Stimulated activated CD4-positive, alpha-beta T cell treated with anti-CD3 and anti-CD28 coated beads, Interleukin-15, amount 100 ng/mL, for 24 hours (primary cell): ENCODE data around the gene CACNA2D3.

Experiments
- DNase-seq: peaks from one replicate; pipeline ENCODE4 v3.0.0-alpha.2; 2020

The CACNA2D3 gene

GRCh38 chr3:54827776-54828175, 705.4 kb downstream of the CACNA2D3 start:
- DNase-seq = no peak

DNA sequence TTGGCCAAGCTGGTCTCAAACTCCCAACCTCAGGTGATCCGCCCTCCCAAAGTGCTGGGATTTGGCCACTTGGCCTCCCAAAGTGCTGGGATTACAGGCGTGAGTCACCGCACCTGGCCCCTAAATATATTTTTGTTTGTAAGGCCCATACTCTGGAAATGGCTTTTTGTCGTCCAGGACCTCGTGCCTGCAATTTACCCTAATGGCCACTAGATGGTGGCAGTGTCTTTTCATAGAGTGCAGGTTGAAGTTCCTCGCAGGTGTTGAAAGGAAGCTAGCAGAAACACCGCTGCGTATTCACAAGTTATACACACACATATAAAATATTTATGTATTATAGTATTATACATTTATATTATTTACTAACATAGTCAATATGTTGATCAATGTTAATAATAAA, 708.3 kb downstream of the CACNA2D3 start:
- peak; percentile 12 for DNase-seq

DNA sequence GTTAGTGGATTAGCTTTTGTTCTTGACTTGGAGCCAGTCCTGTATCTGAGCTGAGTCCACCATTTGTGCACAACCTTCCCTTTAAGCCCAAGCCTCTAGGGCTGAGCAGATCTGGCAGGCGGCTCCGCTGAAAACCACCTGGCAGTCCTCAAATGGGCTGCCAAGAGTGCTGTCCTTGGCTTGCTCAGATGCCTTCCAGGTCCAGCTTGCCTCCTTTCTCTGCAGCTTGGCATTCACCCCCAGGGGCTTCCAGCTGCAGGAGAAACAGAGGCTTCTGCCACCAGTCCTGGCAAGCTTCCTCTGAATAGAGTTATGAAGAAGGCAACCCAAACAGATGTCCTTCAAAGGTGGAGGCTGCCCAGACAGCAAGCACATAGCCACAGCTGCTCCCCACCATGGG, 708.8 kb downstream of the CACNA2D3 start:
- DNase-seq = no peak

GRCh38 chr3:54832876-54833275, 710.5 kb downstream of the CACNA2D3 start:
- no peak for DNase-seq

- no peak for DNase-seq
Observed at GRCh38 chr3:54835701-54836100, 713.3 kb downstream of the CACNA2D3 start.

- no peak for DNase-seq
Observed at GRCh38 chr3:54836871-54837270, 714.5 kb downstream of the CACNA2D3 start.

GRCh38 chr3:54837964-54838363, 715.6 kb downstream of the CACNA2D3 start:
- DNase-seq = no peak

- no peak for DNase-seq
Observed at GRCh38 chr3:54841471-54841870, 719.1 kb downstream of the CACNA2D3 start.

- no peak for DNase-seq
Observed at GRCh38 chr3:54843352-54843751, 721.0 kb downstream of the CACNA2D3 start.

GRCh38 chr3:54844211-54844610, 721.9 kb downstream of the CACNA2D3 start:
- DNase-seq = no peak

DNA sequence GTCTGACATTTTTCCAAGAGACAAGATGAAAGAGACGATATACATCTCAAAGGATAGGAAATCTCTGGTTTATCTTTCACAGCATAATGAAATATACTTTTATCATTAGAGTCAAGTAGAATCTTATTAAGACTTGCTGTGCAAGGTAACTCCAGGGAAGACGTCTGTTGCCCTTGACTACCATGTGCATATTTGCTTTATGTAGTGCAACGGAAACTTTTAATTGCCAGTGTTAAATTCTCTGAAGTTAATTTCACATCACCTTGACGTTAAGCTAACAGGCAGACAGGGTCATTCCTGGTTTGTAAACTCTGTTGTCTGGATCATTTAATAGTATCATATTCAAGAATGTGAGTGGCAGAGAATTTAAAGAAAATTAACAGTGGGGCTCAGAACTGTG, 722.7 kb downstream of the CACNA2D3 start:
- no peak for DNase-seq

- DNase-seq = no peak
Observed at GRCh38 chr3:54845551-54845950, 723.2 kb downstream of the CACNA2D3 start.

DNA sequence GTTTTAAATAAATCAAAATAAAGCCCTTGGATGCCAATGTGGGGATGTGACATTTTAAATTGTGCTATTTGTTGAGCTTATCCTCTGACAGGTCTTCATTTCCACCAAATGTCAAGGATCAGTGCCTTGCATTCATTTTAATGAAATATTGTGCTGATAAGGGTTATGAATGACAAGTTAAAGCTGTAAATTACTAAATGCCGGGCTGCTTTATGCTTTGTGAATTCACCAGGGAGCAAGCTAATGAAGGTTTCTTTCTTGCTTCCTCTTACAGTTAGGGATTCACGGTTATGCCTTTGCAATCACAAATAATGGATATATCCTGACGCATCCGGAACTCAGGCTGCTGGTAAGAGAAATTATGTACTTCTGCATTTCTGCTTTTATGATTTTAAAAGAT, 723.8 kb downstream of the CACNA2D3 start:
- no peak for DNase-seq

DNA sequence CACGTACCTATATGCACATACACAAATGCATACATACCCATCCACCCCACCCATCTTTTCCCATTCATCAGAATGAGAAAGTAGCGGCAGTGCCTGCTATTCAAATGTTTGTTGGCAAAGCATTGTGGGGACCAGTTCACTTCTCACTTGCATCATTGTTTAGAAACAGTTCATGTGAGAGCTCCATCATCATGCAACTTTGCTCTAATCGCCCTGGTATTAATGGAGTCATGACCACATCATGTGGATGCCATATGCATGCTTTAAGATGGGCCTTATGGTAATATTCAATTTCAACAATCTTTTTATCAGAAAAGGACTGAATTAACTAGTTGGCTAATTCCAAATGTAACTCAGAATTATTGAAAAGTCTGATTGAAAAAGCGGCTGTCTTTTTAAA, 725.0 kb downstream of the CACNA2D3 start:
- DNase-seq = no peak

GRCh38 chr3:54849360-54849759, 727.0 kb downstream of the CACNA2D3 start:
- no peak for DNase-seq

- DNase-seq = no peak
Observed at GRCh38 chr3:54850484-54851018, 728.2 kb downstream of the CACNA2D3 start.

DNA sequence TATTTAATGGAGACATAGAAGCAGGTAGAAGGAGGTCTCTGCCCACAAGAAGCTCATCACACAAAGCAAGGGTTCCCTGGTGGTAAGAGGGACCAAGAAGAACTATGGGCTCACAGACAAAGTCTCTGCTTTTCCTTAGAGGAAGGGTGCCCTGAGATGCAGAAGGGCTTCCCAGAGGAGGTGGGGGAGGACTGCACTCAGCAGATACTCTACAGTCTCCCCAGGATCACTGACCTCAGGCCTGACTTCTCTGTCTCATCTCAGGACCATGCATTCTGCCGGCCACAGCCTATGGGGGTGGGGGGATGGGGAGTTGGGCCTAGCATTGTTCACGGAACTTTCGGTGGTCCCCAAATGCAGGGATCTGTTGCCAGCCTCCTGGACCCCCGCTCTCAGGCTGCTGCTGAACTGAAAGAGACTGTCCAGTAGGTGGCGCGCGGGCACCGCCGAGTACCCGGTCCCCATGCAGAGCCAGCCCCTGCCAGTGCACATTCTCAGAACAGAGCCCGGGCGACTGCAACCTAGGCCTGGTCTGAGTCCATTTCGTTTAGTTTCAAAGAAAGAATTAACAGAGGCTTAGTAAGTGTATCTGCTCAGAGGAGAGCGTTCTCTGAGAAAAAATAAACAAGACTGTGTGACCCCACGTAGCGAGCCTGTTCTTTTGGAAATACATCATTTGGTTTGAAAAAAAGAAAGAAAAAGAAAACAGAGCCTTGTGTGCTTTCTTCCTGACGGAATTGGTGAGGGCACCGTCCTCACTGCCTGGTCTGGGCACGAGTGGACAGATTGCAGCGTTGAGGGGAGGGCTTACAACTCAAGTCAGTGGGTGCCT, 731.4 kb downstream of the CACNA2D3 start:
- peak; percentile 66 for DNase-seq

- DNase-seq = no peak
Observed at GRCh38 chr3:54856271-54856670, 733.9 kb downstream of the CACNA2D3 start.

GRCh38 chr3:54857343-54857742, 735.0 kb downstream of the CACNA2D3 start:
- DNase-seq = no peak

- no peak for DNase-seq
Observed at GRCh38 chr3:54858093-54858785, 735.9 kb downstream of the CACNA2D3 start.

GRCh38 chr3:54859184-54859583, 736.8 kb downstream of the CACNA2D3 start:
- no peak for DNase-seq

GRCh38 chr3:54861248-54862067, 739.1 kb downstream of the CACNA2D3 start:
- DNase-seq = no peak

DNA sequence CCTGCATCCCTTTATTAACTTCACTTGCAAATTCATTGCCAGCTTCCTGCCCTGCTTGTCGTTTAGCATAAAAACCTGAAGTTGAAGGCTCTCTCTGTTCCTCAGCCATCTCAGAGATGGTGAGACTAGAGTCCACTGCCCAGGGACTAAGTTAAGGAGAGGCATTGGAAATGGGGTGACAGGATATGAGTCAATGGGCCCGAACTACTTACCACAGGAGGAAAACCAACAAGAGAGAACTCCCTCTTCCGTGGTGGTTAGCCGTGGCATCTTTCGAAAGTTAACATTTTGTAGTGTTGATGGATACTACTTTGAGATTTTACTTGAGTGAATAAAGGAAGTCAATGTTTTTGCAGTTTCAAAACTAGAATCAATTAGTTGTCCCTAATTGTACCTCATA, 740.2 kb downstream of the CACNA2D3 start:
- DNase-seq = no peak
